Heart left ventricle (tissue), 13 donors: Measurements from ENCODE around the gene ZBTB24.

ENCODE experiments used
- CTCF ChIP-seq, 12 donors: fragments of 200-600 bp; sonication (generic) in 4 of 12; IDR thresholded peaks; one replicate each; pipeline versions ENCODE4 v1.5.0 to v1.8.0; 2018 to 2022; ENCODE audit warnings: antibody characterized with exemption in 12 of 12, mild to moderate bottlenecking in 5 of 12
- POLR2A ChIP-seq, 2 donors: fragments of 450-650 bp; IDR thresholded peaks; one replicate each; pipeline ENCODE4 v1.6.1; 2017; ENCODE audit warnings: antibody characterized with exemption in 2 of 2, mild to moderate bottlenecking in 2 of 2, moderate library complexity in 2 of 2
- donor health status: ischemic (EF 13 %, LVEDD 7.1; RV severe dilation, severe dysfunction).
- donor health status: DM: no; HTN: yes; CAD: no.
- donor health status: DM: no; HTN: no; CAD: no.
- donor health status: ischemic (EF 25% LVEDD 6.9; RV normal size, moderate dysfunction).
- donor health status: ischemic (EF 25% LVEDD 5.7; RV mildly dilated, moderate dysfunction).
- donor health status: ischemic (EF 35%, LVEDD 5.7; RV mildly dilated, moderate dysfunction).
- donor health status: nonischemic (EF 11% LVEDD 7.7; RV severe dilation, severe dysfunction).
- donor health status: DM: yes; HTN: yes; CAD: no.
- donor health status: PGD.
- donor health status: ischemic (EF 29% LVEDD 5.4; RV normal size, mild dysfunction).
- donor health status: nonischemic (EF 23%, LVEDD 6.1; RV moderate dilation, normal function).

- TF ChIP-seq CTCF (IDR thresholded peaks at IDR 0.05) (no peak), POLR2A (IDR thresholded peaks at IDR 0.05) (no peak)
These were observed 3.0 kb upstream of the ZBTB24 start for GRCh38 chr6:109486068-109486467.
